WTC11 (cell line): Measurements from ENCODE around the gene HK2.

Source experiments
- CREB1 ChIP-seq: sonication (generic); formaldehyde crosslinking; IDR thresholded peaks from 2 replicates; pipeline ENCODE4 v1.8.0; 2023; ENCODE audit warnings: mild to moderate bottlenecking, missing genetic modification reagents
- ESRRA ChIP-seq: sonication (generic); formaldehyde crosslinking; IDR thresholded peaks from 2 replicates; pipeline ENCODE4 v1.8.1; 2022; ENCODE audit warnings: mild to moderate bottlenecking, missing genetic modification reagents, borderline replicate concordance
- FOXJ3 ChIP-seq: sonication (generic); formaldehyde crosslinking; IDR thresholded peaks from 2 replicates; pipeline ENCODE4 v1.9.0; 2021; ENCODE audit warnings: missing genetic modification reagents, mild to moderate bottlenecking, borderline replicate concordance
- GTF2I ChIP-seq: fragments of 250-450 bp; sonication (Bioruptor Pico); conservative IDR thresholded peaks from 2 replicates; pipeline ENCODE4 v1.4.0; 2021; ENCODE audit warnings: mild to moderate bottlenecking
- NR3C1 ChIP-seq: sonication (generic); formaldehyde crosslinking; conservative IDR thresholded peaks from 2 replicates; pipeline ENCODE4 v1.8.1; 2023; ENCODE audit warnings: low read depth, mild to moderate bottlenecking, missing genetic modification reagents
- TF ChIP-seq, protein P1 (sequence below): fragments of 200-600 bp; IDR thresholded peaks from 2 replicates; pipeline ENCODE4 v1.8.0; 2022; ENCODE audit warnings: antibody characterized with exemption
- TF ChIP-seq, protein P2 (sequence below): sonication (generic); formaldehyde crosslinking; IDR thresholded peaks from 2 replicates; pipeline ENCODE4 v1.8.0; 2022; ENCODE audit warnings: mild to moderate bottlenecking, missing genetic modification reagents
- TF ChIP-seq, protein P3 (sequence below): sonication (generic); formaldehyde crosslinking; IDR thresholded peaks from 2 replicates; pipeline ENCODE4 v1.8.0; 2022; ENCODE audit warnings: mild to moderate bottlenecking, missing genetic modification reagents

DNA sequence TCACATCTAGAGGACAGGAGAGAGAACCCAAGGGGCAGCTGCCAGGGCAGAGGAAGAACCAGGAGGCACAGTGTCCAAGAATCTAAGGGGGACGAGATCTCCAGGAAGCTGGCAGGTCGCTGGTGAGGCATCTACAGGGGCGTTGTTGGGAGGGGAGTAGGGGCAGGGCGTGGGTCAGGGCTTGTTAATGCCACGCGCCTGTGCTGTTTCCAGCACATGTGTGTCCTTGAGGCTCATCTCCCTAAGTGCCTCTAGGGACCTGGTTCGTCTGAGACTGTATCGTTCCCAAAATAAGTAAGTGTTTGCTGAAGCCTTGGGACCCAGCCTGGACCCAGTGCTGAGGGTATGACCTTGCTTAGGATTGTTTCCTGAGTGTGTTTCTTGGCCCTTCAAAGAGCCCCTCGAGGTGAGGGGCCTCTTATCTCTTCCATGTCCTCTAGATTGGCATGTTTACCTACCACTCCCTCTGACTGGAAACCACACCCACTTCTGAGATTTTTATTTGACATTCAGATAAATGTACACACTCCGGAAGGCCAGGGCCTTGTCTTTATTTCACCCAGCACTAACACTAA is 22.2 kb downstream of the HK2 start:
- TF ChIP-seq, protein P1, sequence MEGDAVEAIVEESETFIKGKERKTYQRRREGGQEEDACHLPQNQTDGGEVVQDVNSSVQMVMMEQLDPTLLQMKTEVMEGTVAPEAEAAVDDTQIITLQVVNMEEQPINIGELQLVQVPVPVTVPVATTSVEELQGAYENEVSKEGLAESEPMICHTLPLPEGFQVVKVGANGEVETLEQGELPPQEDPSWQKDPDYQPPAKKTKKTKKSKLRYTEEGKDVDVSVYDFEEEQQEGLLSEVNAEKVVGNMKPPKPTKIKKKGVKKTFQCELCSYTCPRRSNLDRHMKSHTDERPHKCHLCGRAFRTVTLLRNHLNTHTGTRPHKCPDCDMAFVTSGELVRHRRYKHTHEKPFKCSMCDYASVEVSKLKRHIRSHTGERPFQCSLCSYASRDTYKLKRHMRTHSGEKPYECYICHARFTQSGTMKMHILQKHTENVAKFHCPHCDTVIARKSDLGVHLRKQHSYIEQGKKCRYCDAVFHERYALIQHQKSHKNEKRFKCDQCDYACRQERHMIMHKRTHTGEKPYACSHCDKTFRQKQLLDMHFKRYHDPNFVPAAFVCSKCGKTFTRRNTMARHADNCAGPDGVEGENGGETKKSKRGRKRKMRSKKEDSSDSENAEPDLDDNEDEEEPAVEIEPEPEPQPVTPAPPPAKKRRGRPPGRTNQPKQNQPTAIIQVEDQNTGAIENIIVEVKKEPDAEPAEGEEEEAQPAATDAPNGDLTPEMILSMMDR = no peak
- TF ChIP-seq, protein P2, sequence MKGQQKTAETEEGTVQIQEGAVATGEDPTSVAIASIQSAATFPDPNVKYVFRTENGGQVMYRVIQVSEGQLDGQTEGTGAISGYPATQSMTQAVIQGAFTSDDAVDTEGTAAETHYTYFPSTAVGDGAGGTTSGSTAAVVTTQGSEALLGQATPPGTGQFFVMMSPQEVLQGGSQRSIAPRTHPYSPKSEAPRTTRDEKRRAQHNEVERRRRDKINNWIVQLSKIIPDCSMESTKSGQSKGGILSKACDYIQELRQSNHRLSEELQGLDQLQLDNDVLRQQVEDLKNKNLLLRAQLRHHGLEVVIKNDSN (CRISPR knock-in tag) = no peak
- TF ChIP-seq GTF2I = no peak
- TF ChIP-seq NR3C1 (CRISPR knock-in tag) = no peak
- no peak for TF ChIP-seq CREB1 (CRISPR knock-in tag)
- no peak for TF ChIP-seq ESRRA (CRISPR knock-in tag)
- no peak for TF ChIP-seq FOXJ3 (CRISPR knock-in tag)
- TF ChIP-seq, protein P3, sequence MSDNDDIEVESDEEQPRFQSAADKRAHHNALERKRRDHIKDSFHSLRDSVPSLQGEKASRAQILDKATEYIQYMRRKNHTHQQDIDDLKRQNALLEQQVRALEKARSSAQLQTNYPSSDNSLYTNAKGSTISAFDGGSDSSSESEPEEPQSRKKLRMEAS = no peak
